Germinal center (tissue), 1 donor: ENCODE measurements around the gene PSMB7.
"Not testable (repeated sequence)": the region's sequence is repeated elsewhere in the genome, so short reads cannot be mapped to it uniquely, and the experiment has no call there.

Experiments used
- DNase-seq: peaks from one replicate; pipeline ENCODE4 v3.0.0; 2012; ENCODE audit warnings: mixed read lengths, low spot score

PSMB7 gene

GRCh38 chr9:124442826-124443225 is 27.6 kb upstream of the PSMB7 start:
- no peak for DNase-seq

DNA sequence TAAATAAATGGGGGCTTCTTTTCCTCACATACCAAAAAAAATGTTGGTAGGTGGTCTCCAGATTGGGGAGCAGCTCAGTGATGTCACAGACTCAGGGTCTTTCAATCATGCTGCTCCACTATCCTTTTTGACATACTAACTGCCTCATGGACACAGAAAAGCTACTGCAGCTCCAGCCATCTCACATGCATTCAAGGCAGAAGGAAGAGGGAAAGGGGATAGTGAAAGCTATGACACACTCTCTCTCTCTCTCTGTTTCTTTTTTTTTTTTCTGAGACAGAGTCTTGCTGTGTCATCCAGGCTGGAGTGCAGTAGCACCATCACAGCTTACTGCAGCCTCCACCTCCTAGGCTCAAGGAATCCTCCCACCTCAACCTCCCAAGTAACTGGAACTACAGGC is 27.1 kb upstream of the PSMB7 start:
- no peak for DNase-seq

GRCh38 chr9:124441291-124441690 is 26.0 kb upstream of the PSMB7 start:
- DNase-seq, result no peak

DNA sequence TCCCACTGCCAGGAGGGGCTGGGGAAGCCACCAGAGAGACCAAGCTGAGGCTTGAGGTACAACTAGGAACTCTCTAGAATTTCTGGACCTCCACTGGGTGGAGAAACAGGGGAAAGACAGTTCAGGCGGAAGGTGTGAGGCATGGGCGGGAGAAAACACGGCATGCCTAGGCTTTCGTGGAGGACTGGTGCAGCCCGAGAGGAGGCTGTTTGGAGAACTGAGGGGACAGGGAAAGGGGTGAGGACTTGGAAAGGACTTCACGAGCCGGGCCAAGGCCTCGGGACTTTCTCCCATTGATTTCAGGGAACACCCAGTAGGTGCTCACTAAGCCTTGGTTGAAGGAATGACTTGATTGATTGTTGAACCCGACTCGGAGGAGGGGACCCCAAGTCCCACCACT is 25.5 kb upstream of the PSMB7 start:
- no peak for DNase-seq

DNA sequence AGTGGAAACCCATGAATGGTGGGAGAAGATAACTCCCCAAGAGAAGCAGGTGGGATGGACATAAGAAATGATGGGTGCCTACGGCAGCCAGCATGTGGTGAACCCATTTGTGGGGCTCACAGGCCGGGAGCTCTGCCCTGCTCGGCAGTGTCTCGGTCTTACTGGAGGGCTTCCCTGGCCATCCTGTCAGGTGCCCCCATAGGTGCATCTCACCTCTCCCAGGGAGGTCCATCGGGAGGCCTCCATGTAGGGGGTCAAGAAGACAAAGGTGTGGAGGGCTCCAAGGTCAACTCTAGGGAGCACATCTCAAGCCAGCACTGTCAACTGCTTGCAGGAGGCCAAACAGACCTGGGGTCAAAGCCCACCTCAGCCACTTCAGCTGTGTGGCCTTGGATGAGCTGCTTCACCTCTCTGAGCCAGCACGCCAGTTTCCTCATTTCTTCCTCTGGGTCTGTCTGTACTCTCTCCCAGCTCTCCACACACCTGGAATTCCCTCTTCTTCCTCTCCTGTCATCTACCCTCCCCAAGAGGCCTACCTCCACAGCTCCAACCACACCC is 24.5 kb upstream of the PSMB7 start:
- no peak for DNase-seq

DNA sequence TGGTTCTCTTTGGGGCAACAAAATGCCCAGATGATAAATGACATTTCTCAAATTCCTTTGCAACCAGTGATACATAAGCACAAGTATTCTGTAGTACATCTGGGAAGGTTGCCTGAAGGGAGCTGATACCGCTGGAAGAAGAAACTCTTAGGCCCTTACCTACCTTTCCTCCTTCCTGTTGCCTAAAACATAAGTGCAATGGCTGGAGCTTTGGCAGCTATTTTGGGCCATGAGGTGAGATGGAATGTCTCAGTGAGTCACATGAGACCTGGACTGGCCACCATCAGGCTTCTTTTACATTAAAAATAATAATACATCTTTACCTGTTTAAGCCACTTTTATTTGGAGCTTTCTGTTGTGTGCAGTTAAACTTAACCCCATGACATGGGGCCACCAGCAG is 23.8 kb upstream of the PSMB7 start:
- DNase-seq, result no peak

DNA sequence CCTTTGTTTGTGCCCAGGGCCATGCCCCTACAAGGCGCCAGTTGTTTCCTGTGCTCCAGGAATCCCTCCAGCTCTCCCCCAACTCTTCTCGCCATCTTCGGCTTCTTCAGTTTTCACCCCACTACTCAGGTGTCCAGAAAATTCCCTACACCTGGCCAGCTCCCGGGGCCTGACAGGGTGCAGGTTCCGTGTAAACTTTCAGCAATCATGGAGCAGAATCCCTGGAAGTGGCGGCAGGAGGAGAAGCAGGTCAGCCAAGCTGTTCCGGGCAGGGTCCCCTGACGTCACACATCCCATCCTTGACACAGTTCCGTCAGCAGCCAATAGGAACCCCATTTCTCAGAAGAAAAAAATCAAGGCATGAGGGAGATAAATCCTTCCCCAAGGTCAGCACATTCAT is 22.8 kb upstream of the PSMB7 start:
- no peak for DNase-seq

DNA sequence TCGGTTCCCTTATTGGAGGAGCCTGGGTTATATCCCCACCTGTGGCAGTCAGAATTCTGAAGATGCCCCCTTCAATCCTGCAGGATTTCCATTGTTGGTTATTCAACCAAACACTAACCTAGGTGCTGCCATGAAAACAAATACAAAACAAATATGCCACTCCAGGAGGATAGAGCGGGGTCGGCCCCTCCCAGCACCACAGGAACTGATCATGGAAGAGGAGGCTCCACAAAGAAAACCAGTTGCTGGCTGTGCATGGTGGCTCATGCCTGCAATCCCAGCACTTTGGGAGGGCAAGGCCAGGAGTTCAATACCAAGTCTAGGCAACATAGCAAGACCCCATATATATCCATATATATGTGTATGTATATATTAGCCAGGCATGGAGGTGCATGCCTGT is 21.8 kb upstream of the PSMB7 start:
- DNase-seq, result no peak

GRCh38 chr9:124436320-124436719 is 21.1 kb upstream of the PSMB7 start:
- DNase-seq, result no peak

GRCh38 chr9:124429530-124429867 is 14.3 kb upstream of the PSMB7 start:
- no peak for DNase-seq

GRCh38 chr9:124428751-124429529 is 13.7 kb upstream of the PSMB7 start:
- no peak for DNase-seq

- no peak for DNase-seq
Observed at GRCh38 chr9:124427281-124427680, 12.0 kb upstream of the PSMB7 start.

GRCh38 chr9:124426361-124426760 is 11.1 kb upstream of the PSMB7 start:
- no peak for DNase-seq

DNA sequence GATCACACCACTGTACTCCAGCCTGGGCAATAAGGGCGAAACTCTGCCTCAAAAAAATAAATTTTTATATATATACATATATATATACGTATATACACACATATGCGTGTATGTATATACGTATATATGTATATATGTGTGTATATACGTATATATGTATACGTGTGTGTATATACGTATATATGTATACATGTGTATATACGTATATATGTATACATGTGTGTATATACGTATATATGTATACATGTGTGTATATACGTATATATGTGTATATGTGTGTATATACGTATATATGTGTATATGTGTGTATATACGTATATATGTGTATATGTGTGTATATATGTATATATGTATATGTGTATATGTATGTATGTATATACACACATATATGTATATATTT is 10.5 kb upstream of the PSMB7 start:
- DNase-seq, result not testable (repeated sequence)

- DNase-seq, result no peak
Observed at GRCh38 chr9:124423591-124423990, 8.3 kb upstream of the PSMB7 start.

GRCh38 chr9:124423155-124423554 is 7.9 kb upstream of the PSMB7 start:
- no peak for DNase-seq

DNA sequence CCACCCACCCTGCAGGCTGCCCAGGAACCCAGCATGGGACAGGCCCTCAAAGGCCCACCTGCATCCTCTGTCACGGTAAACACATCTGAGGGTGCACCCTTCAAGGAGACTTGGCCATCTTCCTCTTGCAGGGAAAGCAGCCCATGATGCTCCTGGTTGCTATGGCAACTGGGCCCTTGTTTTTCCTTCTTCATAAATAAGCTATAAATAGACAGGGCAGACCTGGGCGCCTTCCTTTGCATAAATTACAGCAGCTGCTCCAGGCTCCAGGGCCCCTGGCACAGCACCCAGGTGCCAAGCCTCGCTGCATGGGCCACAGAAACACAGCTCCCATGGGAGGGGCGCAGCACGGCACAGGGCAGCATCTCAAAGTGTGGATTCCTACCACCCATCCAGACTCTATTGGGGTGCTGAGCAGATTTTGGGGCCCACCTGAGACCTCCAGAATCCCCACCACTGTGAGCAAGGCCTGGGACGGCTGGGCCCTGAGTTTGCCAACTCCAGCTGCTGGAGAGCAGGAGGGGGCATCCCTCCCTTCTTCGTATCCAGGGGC is 5.8 kb upstream of the PSMB7 start:
- DNase-seq, result no peak

GRCh38 chr9:124419832-124420489 is 4.7 kb upstream of the PSMB7 start:
- DNase-seq, result no peak

GRCh38 chr9:124415852-124416484 is 726 bp upstream of the PSMB7 start:
- no peak for DNase-seq

DNA sequence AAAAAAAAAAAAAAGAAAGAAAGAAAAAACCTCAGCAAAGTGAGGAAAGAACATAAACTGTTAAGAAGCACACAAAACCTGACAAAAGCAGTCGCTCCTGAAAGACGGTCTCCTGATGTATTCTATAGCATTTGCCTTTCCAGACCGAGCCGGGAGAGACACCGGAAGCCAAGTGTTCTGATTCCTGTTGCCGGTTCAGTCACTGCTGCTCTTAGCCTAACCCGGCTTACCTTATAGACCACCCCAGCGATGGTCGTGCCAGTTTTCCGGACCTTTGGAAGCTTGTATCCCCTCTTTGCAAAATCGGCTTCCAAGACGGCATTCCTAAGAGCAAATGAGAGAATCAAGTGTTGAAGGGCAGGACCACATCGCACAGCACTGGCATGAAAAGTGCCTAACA is 630 bp downstream of the PSMB7 start:
- no peak for DNase-seq

GRCh38 chr9:124412228-124412575 is 3.0 kb downstream of the PSMB7 start:
- DNase-seq, result no peak

GRCh38 chr9:124411514-124412227 is 3.6 kb downstream of the PSMB7 start:
- DNase-seq, result no peak
